Kidney epithelial cell (primary cell): ENCODE results near the gene NADK2. TPM values are rescaled to one million over a fixed set of nuclear protein-coding genes. Genes with fewer than 3 reads are reported as not detected.

Source experiments
- DNase-seq: peaks from one replicate; pipeline ENCODE4 v3.0.0-alpha.2; 2010; ENCODE audit warnings: low read depth
- H3K27me3 ChIP-seq: 2 replicates; pipeline ENCODE4 v1.6.0; 2011; ENCODE audit warnings: low read length; ENCODE audit not compliant: control insufficient read depth, insufficient read depth
- H3K36me3 ChIP-seq: 2 replicates; pipeline ENCODE4 v1.5.1; 2011; ENCODE audit warnings: low read length; ENCODE audit not compliant: control insufficient read depth, insufficient read depth
- H3K4me3 ChIP-seq: 2 replicates; pipeline ENCODE4 v1.5.1; 2011; ENCODE audit warnings: low read depth, mild to moderate bottlenecking, control low read depth, low read length
- CTCF ChIP-seq: IDR thresholded peaks from 2 replicates; pipeline ENCODE4 v1.5.1; 2011; ENCODE audit warnings: mild to moderate bottlenecking, moderate library complexity, low read length, control low read depth, inconsistent platforms; ENCODE audit not compliant: insufficient read depth, poor library complexity, severe bottlenecking
- total RNA-seq: library from RNA; depleted of rRNA; stranded (reverse); fragments of >200 nt; gene quantifications from 2 replicates; pipeline ENCODE4 v1.2.3, GENCODE V29; 2015

The NADK2 gene
- total RNA-seq, 1 donor from 2014 or later = 12.2 TPM

- DNase-seq = no peak
- no peaks in the 10 kb centered on the region for H3K36me3 ChIP-seq
- H3K4me3 ChIP-seq = no peak overlapping the region
- H3K27me3 ChIP-seq = no peaks in the 10 kb centered on the region
- TF ChIP-seq CTCF = no peak
Measured at GRCh38 chr5:36146390-36146789, 95.3 kb downstream of the NADK2 start.

GRCh38 chr5:36145311-36145710, 96.4 kb downstream of the NADK2 start:
- Histone ChIP-seq H3K27me3 (no peaks in the 10 kb centered on the region), H3K4me3 (no peak overlapping the region), H3K36me3 (no peaks in the 10 kb centered on the region)
- no peak for TF ChIP-seq CTCF
- no peak for DNase-seq

Other genes starting within 250 kb of the NADK2 start
- 0.21 and 0.88 TPM in 2 replicates for gene UGT3A2, start 175.0 kb downstream of the NADK2 start, total RNA-seq
- 6.7 and 7.8 TPM in 2 replicates for gene LMBRD2, start 90.0 kb downstream of the NADK2 start, total RNA-seq
- 9.9 and 11.2 TPM in 2 replicates for gene SKP2, start 89.8 kb downstream of the NADK2 start, total RNA-seq
- 0.07 TPM in 1 of 2 replicates, not detected in the other for gene RANBP3L, start 60.0 kb upstream of the NADK2 start, total RNA-seq